ENCODE results near the gene RPAIN. TPM values are rescaled to one million over a fixed set of nuclear protein-coding genes. Genes with fewer than 3 reads are reported as not detected.

The RPAIN gene
- total and polyA plus RNA-seq, 7 donors: 21.3 to 53.8 (median 37.8) TPM

DNA sequence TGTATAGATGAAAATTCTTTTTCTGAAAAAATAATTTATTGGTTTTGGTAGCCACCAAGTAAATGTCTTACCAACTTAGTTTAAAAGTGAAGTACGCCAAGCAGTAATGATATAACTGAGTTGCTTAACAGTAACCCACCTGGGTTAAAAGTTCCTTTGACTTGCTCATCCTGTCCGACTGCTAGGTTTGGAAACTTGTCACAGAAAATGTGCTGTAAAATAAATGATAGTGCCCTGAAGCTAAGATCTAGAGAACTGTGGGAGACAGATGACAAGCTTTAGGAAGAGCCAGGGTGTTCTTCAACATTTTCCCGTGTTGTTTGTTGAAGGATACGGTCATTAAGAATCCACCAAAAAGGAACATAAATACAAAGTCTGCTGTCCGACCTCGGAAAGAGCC is 61.0 kb downstream of the RPAIN start:
- DNase-seq: no peak
- 86 to 92% methylated on average over 6 of the region's 6 CpGs for WGBS, 2 donors
- no peak for TF ChIP-seq POLR2A (IDR thresholded peaks at IDR 0.05)
- no peak for TF ChIP-seq EP300 (IDR thresholded peaks at IDR 0.05)
- TF ChIP-seq POLR2AphosphoS5 (IDR thresholded peaks at IDR 0.05): no peak
- TF ChIP-seq, protein P1, sequence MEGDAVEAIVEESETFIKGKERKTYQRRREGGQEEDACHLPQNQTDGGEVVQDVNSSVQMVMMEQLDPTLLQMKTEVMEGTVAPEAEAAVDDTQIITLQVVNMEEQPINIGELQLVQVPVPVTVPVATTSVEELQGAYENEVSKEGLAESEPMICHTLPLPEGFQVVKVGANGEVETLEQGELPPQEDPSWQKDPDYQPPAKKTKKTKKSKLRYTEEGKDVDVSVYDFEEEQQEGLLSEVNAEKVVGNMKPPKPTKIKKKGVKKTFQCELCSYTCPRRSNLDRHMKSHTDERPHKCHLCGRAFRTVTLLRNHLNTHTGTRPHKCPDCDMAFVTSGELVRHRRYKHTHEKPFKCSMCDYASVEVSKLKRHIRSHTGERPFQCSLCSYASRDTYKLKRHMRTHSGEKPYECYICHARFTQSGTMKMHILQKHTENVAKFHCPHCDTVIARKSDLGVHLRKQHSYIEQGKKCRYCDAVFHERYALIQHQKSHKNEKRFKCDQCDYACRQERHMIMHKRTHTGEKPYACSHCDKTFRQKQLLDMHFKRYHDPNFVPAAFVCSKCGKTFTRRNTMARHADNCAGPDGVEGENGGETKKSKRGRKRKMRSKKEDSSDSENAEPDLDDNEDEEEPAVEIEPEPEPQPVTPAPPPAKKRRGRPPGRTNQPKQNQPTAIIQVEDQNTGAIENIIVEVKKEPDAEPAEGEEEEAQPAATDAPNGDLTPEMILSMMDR (IDR thresholded peaks at IDR 0.05): no peak
- Histone ChIP-seq H3K4me3 (no peak overlapping the region), H3K36me3 (peaks cover 9 to 88% (median 52%) of the 10 kb centered on the region in 4 donors), H3K27me3 (no peaks in the 10 kb centered on the region), H3K27ac (no peak overlapping the region), H3K4me1 (peaks cover 0 to 13% (median 11%) of the 10 kb centered on the region in 4 donors), H3K9me3 (no peaks in the 10 kb centered on the region)
- intact Hi-C loops (cut with DNase I): no loop called here

DNA sequence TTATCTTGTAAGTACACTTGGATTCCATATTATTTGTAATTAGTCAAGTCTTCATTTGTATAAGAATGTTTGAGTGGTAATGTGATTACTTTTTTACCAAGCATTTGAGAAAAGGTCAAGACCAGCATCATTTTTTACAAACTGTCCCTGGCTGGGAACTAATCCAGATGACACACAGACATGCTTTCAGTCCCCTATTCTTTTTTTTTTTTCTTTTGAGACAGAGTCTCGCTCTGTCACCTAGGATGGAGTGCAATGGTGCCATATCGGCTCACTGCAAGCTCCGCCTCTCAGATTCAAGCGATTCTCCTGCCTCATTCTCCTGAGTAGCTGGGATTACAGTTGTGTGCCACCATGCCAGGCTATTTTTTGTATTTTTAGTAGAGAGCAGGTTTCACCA is 61.5 kb downstream of the RPAIN start:
- Histone ChIP-seq H3K4me3 (no peak overlapping the region), H3K27me3 (no peaks in the 10 kb centered on the region), H3K4me1 (peaks cover 0 to 13% (median 11%) of the 10 kb centered on the region in 4 donors), H3K36me3 (peaks cover 9 to 83% (median 50%) of the 10 kb centered on the region in 4 donors), H3K9me3 (no peaks in the 10 kb centered on the region), H3K27ac (no peak overlapping the region)
- TF ChIP-seq EP300 (IDR thresholded peaks at IDR 0.05): no peak
- TF ChIP-seq POLR2A (IDR thresholded peaks at IDR 0.05): no peak
- TF ChIP-seq POLR2AphosphoS5 (IDR thresholded peaks at IDR 0.05): no peak
- TF ChIP-seq, protein P1 (IDR thresholded peaks at IDR 0.05): no peak
- intact Hi-C loops (cut with DNase I): no loop called here
- WGBS, 2 donors: 96 to 97% methylated on average over 4 of the region's 4 CpGs
- DNase-seq: no peak

Other genes with a start within 250 kb of the RPAIN start
- 10 to 100 TPM; 15.5 to 24.3 (median 16.9) TPM for gene ZNF594, start 228.3 kb upstream of the RPAIN start, total RNA-seq
- 1 to 10 TPM in 1 of 3 donors, under 1 TPM in 1, not detected in 1; 0.23 to 3.8 TPM for gene ZNF594, start 228.3 kb upstream of the RPAIN start, polyA plus RNA-seq
- gene SCIMP, start 185.3 kb upstream of the RPAIN start, total RNA-seq: 10 to 100 TPM in 1 of 4 donors, 1 to 10 TPM in 3; 1.1 to 15.5 (median 3.8) TPM
- 10 to 100 TPM in 1 of 3 donors, 1 to 10 TPM in 1, under 1 TPM in 1; 0.60 to 11.1 (median 8.8) TPM for gene SCIMP, start 185.3 kb upstream of the RPAIN start, polyA plus RNA-seq
- gene RABEP1, start 137.9 kb upstream of the RPAIN start, total RNA-seq: 10 to 100 TPM; 39.8 to 52.9 (median 46.4) TPM
- gene RABEP1, start 137.9 kb upstream of the RPAIN start, polyA plus RNA-seq: 10 to 100 TPM; 12.7 to 19.0 (median 14.4) TPM
- 10 to 100 TPM; 53.6 to 68.3 (median 63.1) TPM for gene NUP88, start 520 bp upstream of the RPAIN start, total RNA-seq
- 10 to 100 TPM; 39.1 to 82.9 (median 58.3) TPM for gene NUP88, start 520 bp upstream of the RPAIN start, polyA plus RNA-seq
- 10 to 100 TPM; 59.8 to 99.9 (median 85.3) TPM for gene C1QBP, start 19.0 kb downstream of the RPAIN start, total RNA-seq
- gene C1QBP, start 19.0 kb downstream of the RPAIN start, polyA plus RNA-seq: 100 to 1,000 TPM in 2 of 3 donors, 10 to 100 TPM in 1; 94.3 to 204 (median 154) TPM
- gene DHX33, start 48.8 kb downstream of the RPAIN start, total RNA-seq: 1 to 10 TPM; 7.1 to 9.8 (median 8.4) TPM
- 1 to 10 TPM; 2.3 to 8.3 (median 3.0) TPM for gene DHX33, start 48.8 kb downstream of the RPAIN start, polyA plus RNA-seq
- gene DERL2, start 66.0 kb downstream of the RPAIN start, total RNA-seq: 10 to 100 TPM; 14.3 to 40.0 (median 18.0) TPM
- gene DERL2, start 66.0 kb downstream of the RPAIN start, polyA plus RNA-seq: 10 to 100 TPM; 23.1 to 51.3 (median 24.6) TPM
- gene MIS12, start 66.4 kb downstream of the RPAIN start, total RNA-seq: 10 to 100 TPM in 3 of 4 donors, 1 to 10 TPM in 1; 6.1 to 16.6 (median 15.7) TPM
- 10 to 100 TPM in 1 of 3 donors, 1 to 10 TPM in 2; 3.6 to 12.0 (median 7.6) TPM for gene MIS12, start 66.4 kb downstream of the RPAIN start, polyA plus RNA-seq
- 10 to 100 TPM; 19.1 to 70.3 (median 28.1) TPM for gene NLRP1, start 164.3 kb downstream of the RPAIN start, total RNA-seq
- gene NLRP1, start 164.3 kb downstream of the RPAIN start, polyA plus RNA-seq: 10 to 100 TPM in 1 of 3 donors, 1 to 10 TPM in 2; 1.8 to 25.0 (median 7.2) TPM